Lower leg skin (tissue), 3 donors: Measurements from ENCODE around the gene LARGE2.

Experiments used
- CTCF ChIP-seq, 3 donors: fragments of 450-650 bp; IDR thresholded peaks; one replicate each; pipeline ENCODE4 v1.5.1; 2016; ENCODE audit warnings: antibody characterized with exemption in 3 of 3, mild to moderate bottlenecking in 3 of 3, moderate library complexity in 2 of 3
- POLR2A ChIP-seq, 2 donors: fragments of 450-650 bp; IDR thresholded peaks; one replicate each; pipeline ENCODE4 v1.6.1; 2016 to 2017; ENCODE audit warnings: antibody characterized with exemption in 2 of 2, mild to moderate bottlenecking in 1 of 2, moderate library complexity in 1 of 2

GRCh38 chr11:45919806-45920530 is 2.5 kb upstream of the LARGE2 start:
- no peak for TF ChIP-seq POLR2A (IDR thresholded peaks at IDR 0.05)
- TF ChIP-seq CTCF (IDR thresholded peaks at IDR 0.05) = no peak
